Activated T-cell treated with anti-CD3 and anti-CD28 coated beads, Interleukin-2, amount 50 U/mL, for 24 hours (primary cell): Measurements from ENCODE around the gene TAGAP.
"Not testable (repeated sequence)": the region's sequence is repeated elsewhere in the genome, so short reads cannot be mapped to it uniquely, and the experiment has no call there.

Source experiments
- DNase-seq: peaks from one replicate; pipeline ENCODE4 v3.0.0-alpha.2; 2020
- H3K27ac Mint-ChIP-seq: 2 replicates; pipeline ENCODE4 v1.8.0; 2020; ENCODE audit warnings: mild to moderate bottlenecking, mixed read lengths
- H3K27me3 Mint-ChIP-seq: 2 replicates; pipeline ENCODE4 v1.8.0; 2020; ENCODE audit warnings: mixed read lengths
- H3K36me3 Mint-ChIP-seq: 2 replicates; pipeline ENCODE4 v1.8.0; 2020; ENCODE audit warnings: low read depth, mixed read lengths
- H3K4me1 Mint-ChIP-seq: 2 replicates; pipeline ENCODE4 v1.8.0; 2020; ENCODE audit warnings: low read depth, mixed read lengths
- H3K4me3 Mint-ChIP-seq: 2 replicates; pipeline ENCODE4 v1.8.0; 2020; ENCODE audit warnings: mild to moderate bottlenecking, moderate library complexity, mixed read lengths
- H3K9me3 Mint-ChIP-seq: 2 replicates; pipeline ENCODE4 v1.8.0; 2020; ENCODE audit warnings: mixed read lengths

TAGAP gene

GRCh38 chr6:158993639-158994038, 51.2 kb downstream of the TAGAP start:
- H3K4me1 Mint-ChIP-seq = peaks cover 48% of the 10 kb centered on the region
- no peak overlapping the region for H3K27ac Mint-ChIP-seq
- no peak for DNase-seq
- no peaks in the 10 kb centered on the region for H3K27me3 Mint-ChIP-seq
- peaks cover 5% of the 10 kb centered on the region for H3K9me3 Mint-ChIP-seq
- peaks cover 8% of the 10 kb centered on the region for H3K36me3 Mint-ChIP-seq
- no peak overlapping the region for H3K4me3 Mint-ChIP-seq

- no peak for DNase-seq
- Mint-ChIP-seq H3K27ac (peak overlapping the region; percentile 39), H3K27me3 (no peaks in the 10 kb centered on the region), H3K4me1 (peaks cover 54% of the 10 kb centered on the region), H3K4me3 (no peak overlapping the region), H3K36me3 (peaks cover 8% of the 10 kb centered on the region), H3K9me3 (peaks cover 11% of the 10 kb centered on the region)
Measured at GRCh38 chr6:158991017-158991723, 53.6 kb downstream of the TAGAP start.

DNA sequence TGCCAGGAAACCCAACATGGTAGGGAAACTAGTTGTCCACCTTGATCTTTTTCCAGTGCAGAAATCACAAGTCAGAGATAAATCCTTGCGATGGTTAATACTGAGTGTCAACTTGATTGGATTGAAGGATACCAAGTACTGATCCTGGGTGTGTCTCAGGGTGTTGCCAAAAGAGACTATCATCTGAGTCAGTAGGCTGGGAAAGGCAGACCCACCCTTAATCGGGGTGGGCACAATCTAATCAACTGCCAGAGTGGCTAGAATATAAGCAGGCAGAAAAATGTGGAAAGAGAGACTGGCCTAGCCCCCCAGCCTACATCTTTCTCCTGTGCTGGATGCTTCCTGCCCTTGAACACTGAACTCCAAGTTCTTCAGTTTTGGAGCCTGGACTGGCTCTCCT, 55.1 kb downstream of the TAGAP start:
- not testable (repeated sequence) for H3K36me3 Mint-ChIP-seq, H3K27me3 Mint-ChIP-seq, H3K4me3 Mint-ChIP-seq, H3K27ac Mint-ChIP-seq, DNase-seq
- H3K4me1 Mint-ChIP-seq = peaks cover 41% of the 10 kb centered on the region
- peaks cover 11% of the 10 kb centered on the region for H3K9me3 Mint-ChIP-seq

GRCh38 chr6:158988477-158988876, 56.3 kb downstream of the TAGAP start:
- DNase-seq = no peak
- no peak overlapping the region for H3K27ac Mint-ChIP-seq
- peaks cover 11% of the 10 kb centered on the region for H3K9me3 Mint-ChIP-seq
- peaks cover 37% of the 10 kb centered on the region for H3K4me1 Mint-ChIP-seq
- H3K36me3 Mint-ChIP-seq = peaks cover 8% of the 10 kb centered on the region
- no peaks in the 10 kb centered on the region for H3K27me3 Mint-ChIP-seq
- no peak overlapping the region for H3K4me3 Mint-ChIP-seq

GRCh38 chr6:158987657-158988056, 57.1 kb downstream of the TAGAP start:
- no peak overlapping the region for H3K4me3 Mint-ChIP-seq
- H3K9me3 Mint-ChIP-seq = peaks cover 11% of the 10 kb centered on the region
- H3K36me3 Mint-ChIP-seq = peaks cover 3% of the 10 kb centered on the region
- H3K27ac Mint-ChIP-seq = no peak overlapping the region
- DNase-seq = no peak
- H3K4me1 Mint-ChIP-seq = peaks cover 35% of the 10 kb centered on the region
- H3K27me3 Mint-ChIP-seq = no peaks in the 10 kb centered on the region
